Trophoblast cell (in vitro differentiated cells and primary cell): ENCODE measurements around the gene SPATA31C1.

ENCODE experiments used
- DNase-seq, 2 donors: peaks; one replicate each; pipeline ENCODE4 v3.0.0-alpha.2; 2016
- H2AFZ ChIP-seq: 2 replicates; pipeline ENCODE4 v1.6.1; 2013; ENCODE audit warnings: low read length, moderate library complexity, mild to moderate bottlenecking; ENCODE audit not compliant: insufficient read depth, poor library complexity
- H2AK5ac ChIP-seq: 2 replicates; pipeline ENCODE4 v1.6.1; 2013; ENCODE audit warnings: mild to moderate bottlenecking, low read length
- H2BK120ac ChIP-seq: 2 replicates; pipeline ENCODE4 v1.6.1; 2013; ENCODE audit warnings: low read length, mild to moderate bottlenecking, moderate library complexity; ENCODE audit not compliant: insufficient read depth, poor library complexity
- H2BK12ac ChIP-seq: 2 replicates; pipeline ENCODE4 v1.6.1; 2013; ENCODE audit warnings: mild to moderate bottlenecking, low read length, moderate library complexity
- H2BK5ac ChIP-seq: 2 replicates; pipeline ENCODE4 v1.6.1; 2013; ENCODE audit warnings: low read length, low read depth, moderate library complexity, mild to moderate bottlenecking; ENCODE audit not compliant: poor library complexity
- H3K14ac ChIP-seq: 2 replicates; pipeline ENCODE4 v1.6.1; 2013; ENCODE audit warnings: mild to moderate bottlenecking, low read length
- H3K18ac ChIP-seq: 2 replicates; pipeline ENCODE4 v1.6.1; 2013; ENCODE audit warnings: mild to moderate bottlenecking, low read length
- H3K23ac ChIP-seq: 2 replicates; pipeline ENCODE4 v1.6.1; 2013; ENCODE audit warnings: low read length
- H3K27ac ChIP-seq: 2 replicates; pipeline ENCODE4 v1.5.1; 2013; ENCODE audit warnings: low read depth, mild to moderate bottlenecking, inconsistent platforms, low read length, moderate library complexity
- H3K27me3 ChIP-seq: 2 replicates; pipeline ENCODE4 v1.6.1; 2013; ENCODE audit warnings: inconsistent platforms, mild to moderate bottlenecking, low read length, moderate library complexity; ENCODE audit not compliant: insufficient read depth
- H3K36me3 ChIP-seq, 2 experiments: 1 replicate in 1 of 2; 2 replicates in 1 of 2; pipeline ENCODE4 v1.6.1; 2013; ENCODE audit warnings: low read length in 2 of 2, mild to moderate bottlenecking in 2 of 2, moderate library complexity in 1 of 2; ENCODE audit not compliant: insufficient read depth in 2 of 2, control insufficient read depth in 1 of 2
- H3K4ac ChIP-seq: 2 replicates; pipeline ENCODE4 v1.6.1; 2013; ENCODE audit warnings: low read depth, mild to moderate bottlenecking, low read length, moderate library complexity
- H3K4me1 ChIP-seq, 2 experiments: 1 replicate in 1 of 2; 2 replicates in 1 of 2; pipeline ENCODE4 v1.6.1; 2013; ENCODE audit warnings: low read length in 2 of 2, mild to moderate bottlenecking in 2 of 2, moderate library complexity in 1 of 2; ENCODE audit not compliant: insufficient read depth in 2 of 2, control insufficient read depth in 1 of 2
- H3K4me2 ChIP-seq: 2 replicates; pipeline ENCODE4 v1.6.1; 2013; ENCODE audit warnings: inconsistent platforms, mild to moderate bottlenecking, low read length, moderate library complexity
- H3K4me3 ChIP-seq: 2 replicates; pipeline ENCODE4 v1.5.1; 2013; ENCODE audit warnings: mild to moderate bottlenecking, low read depth, low read length, inconsistent platforms
- H3K79me1 ChIP-seq: one replicate; pipeline ENCODE4 v1.6.1; 2013; ENCODE audit warnings: low read length
- H3K79me2 ChIP-seq: 2 replicates; pipeline ENCODE4 v1.6.1; 2013; ENCODE audit warnings: low read length, mild to moderate bottlenecking; ENCODE audit not compliant: control insufficient read depth, insufficient read depth, poor library complexity
- H3K9ac ChIP-seq: 2 replicates; pipeline ENCODE4 v1.6.1; 2013; ENCODE audit warnings: mild to moderate bottlenecking, low read length
- H3K9me3 ChIP-seq: 2 replicates; pipeline ENCODE4 v1.6.1; 2013; ENCODE audit warnings: low read depth, mild to moderate bottlenecking, control low read depth, inconsistent platforms, low read length; ENCODE audit not compliant: insufficient read depth
- H4K12ac ChIP-seq: 2 replicates; pipeline ENCODE4 v1.6.1; 2013; ENCODE audit warnings: low read depth, mild to moderate bottlenecking, low read length, moderate library complexity
- H4K8ac ChIP-seq: 2 replicates; pipeline ENCODE4 v1.6.1; 2013; ENCODE audit warnings: low read depth, mild to moderate bottlenecking, low read length, moderate library complexity
- H4K91ac ChIP-seq: one replicate; pipeline ENCODE4 v1.6.1; 2013; ENCODE audit warnings: low read depth, mild to moderate bottlenecking, low read length, moderate library complexity
- WGBS: extraction: QIAGEN DNeasy Blood & Tissue Kit; methylation state at CpG from one replicate; pipeline ENCODE4 v1.1.7; 2013; ENCODE audit warnings: missing lambda C conversion rate; ENCODE audit not compliant: insufficient read length, insufficient coverage; ENCODE audit errors: extremely low coverage; 5-methylcytosine and 5-hydroxymethylcytosine counted together

The SPATA31C1 gene

GRCh38 chr9:87883990-87884389 lies 33.8 kb upstream of the SPATA31C1 start:
- Histone ChIP-seq H3K18ac (no peak overlapping the region), H3K23ac (no peak overlapping the region), H2AFZ (no peak overlapping the region), H4K12ac (no peak overlapping the region), H3K36me3 (no peaks in the 10 kb centered on the region), H3K27ac (no peak overlapping the region), H3K4me2 (no peak overlapping the region), H3K9me3 (no peaks in the 10 kb centered on the region), H3K9ac (no peak overlapping the region), H2BK120ac (no peak overlapping the region), H4K91ac (no peak overlapping the region), H4K8ac (no peak overlapping the region), H2AK5ac (no peak overlapping the region), H2BK12ac (no peak overlapping the region), H3K4me3 (no peak overlapping the region), H3K27me3 (no peaks in the 10 kb centered on the region), H3K14ac (no peak overlapping the region), H3K79me1 (no peaks in the 10 kb centered on the region), H3K4ac (no peak overlapping the region), H3K4me1 (peaks cover 0 to 2% of the 10 kb centered on the region in 2 experiments), H2BK5ac (no peak overlapping the region), H3K79me2 (no peaks in the 10 kb centered on the region)
- no peak for DNase-seq
- no CpG with 5 or more reads among the region's 8 CpGs for WGBS

GRCh38 chr9:87884578-87885459 lies 32.9 kb upstream of the SPATA31C1 start:
- WGBS: no CpG with 5 or more reads among the region's 17 CpGs

GRCh38 chr9:87885484-87886189 lies 32.1 kb upstream of the SPATA31C1 start:
- no peak overlapping the region for H3K4me3 ChIP-seq

More at GRCh38 chr9:87884578-87885459, 32.9 kb upstream of the SPATA31C1 start:
- Histone ChIP-seq H3K27me3 (no peaks in the 10 kb centered on the region), H3K18ac (no peak overlapping the region), H3K9me3 (peaks cover 4% of the 10 kb centered on the region), H3K27ac (no peak overlapping the region), H2AFZ (no peak overlapping the region), H3K4ac (no peak overlapping the region), H4K8ac (no peak overlapping the region), H3K4me3 (no peak overlapping the region), H2AK5ac (no peak overlapping the region), H2BK12ac (no peak overlapping the region), H3K4me1 (peaks cover 0 to 2% of the 10 kb centered on the region in 2 experiments), H3K79me1 (no peaks in the 10 kb centered on the region), H4K91ac (no peak overlapping the region), H4K12ac (no peak overlapping the region), H3K4me2 (no peak overlapping the region), H3K79me2 (no peaks in the 10 kb centered on the region), H2BK120ac (no peak overlapping the region), H3K36me3 (no peaks in the 10 kb centered on the region), H3K9ac (no peak overlapping the region), H3K14ac (no peak overlapping the region), H2BK5ac (no peak overlapping the region), H3K23ac (no peak overlapping the region)
- no peak for DNase-seq

GRCh38 chr9:87886210-87886932 lies 31.4 kb upstream of the SPATA31C1 start:
- Histone ChIP-seq H3K27me3 (no peaks in the 10 kb centered on the region), H3K4me3 (no peak overlapping the region), H3K36me3 (no peaks in the 10 kb centered on the region), H2BK12ac (no peak overlapping the region), H3K18ac (no peak overlapping the region), H3K4me1 (no peaks in the 10 kb centered on the region), H3K9ac (no peak overlapping the region), H3K79me1 (no peaks in the 10 kb centered on the region), H3K4me2 (no peak overlapping the region), H3K4ac (no peak overlapping the region), H4K91ac (no peak overlapping the region), H2BK5ac (no peak overlapping the region), H3K23ac (no peak overlapping the region), H3K27ac (no peak overlapping the region), H2AFZ (no peak overlapping the region), H3K9me3 (peaks cover 5% of the 10 kb centered on the region), H3K79me2 (no peaks in the 10 kb centered on the region), H2BK120ac (no peak overlapping the region), H2AK5ac (no peak overlapping the region), H4K8ac (no peak overlapping the region), H4K12ac (no peak overlapping the region), H3K14ac (no peak overlapping the region)
- WGBS: no CpG with 5 or more reads among the region's 11 CpGs
- DNase-seq: no peak

More at GRCh38 chr9:87885484-87886189, 32.1 kb upstream of the SPATA31C1 start:
- Histone ChIP-seq H3K14ac (no peak overlapping the region), H3K79me2 (no peaks in the 10 kb centered on the region), H2AK5ac (no peak overlapping the region), H3K4me2 (no peak overlapping the region), H2BK120ac (no peak overlapping the region), H2BK5ac (no peak overlapping the region), H3K27me3 (no peaks in the 10 kb centered on the region), H2AFZ (no peak overlapping the region), H3K9me3 (peaks cover 5% of the 10 kb centered on the region), H3K27ac (no peak overlapping the region), H4K12ac (no peak overlapping the region), H3K9ac (no peak overlapping the region), H3K79me1 (no peaks in the 10 kb centered on the region), H2BK12ac (no peak overlapping the region), H3K18ac (no peak overlapping the region), H3K4ac (no peak overlapping the region), H4K8ac (no peak overlapping the region), H3K4me1 (no peaks in the 10 kb centered on the region), H4K91ac (no peak overlapping the region), H3K36me3 (no peaks in the 10 kb centered on the region), H3K23ac (no peak overlapping the region)
- no peak for DNase-seq
- no CpG with 5 or more reads among the region's 13 CpGs for WGBS
